ENCODE results near the gene STX2.

DNA sequence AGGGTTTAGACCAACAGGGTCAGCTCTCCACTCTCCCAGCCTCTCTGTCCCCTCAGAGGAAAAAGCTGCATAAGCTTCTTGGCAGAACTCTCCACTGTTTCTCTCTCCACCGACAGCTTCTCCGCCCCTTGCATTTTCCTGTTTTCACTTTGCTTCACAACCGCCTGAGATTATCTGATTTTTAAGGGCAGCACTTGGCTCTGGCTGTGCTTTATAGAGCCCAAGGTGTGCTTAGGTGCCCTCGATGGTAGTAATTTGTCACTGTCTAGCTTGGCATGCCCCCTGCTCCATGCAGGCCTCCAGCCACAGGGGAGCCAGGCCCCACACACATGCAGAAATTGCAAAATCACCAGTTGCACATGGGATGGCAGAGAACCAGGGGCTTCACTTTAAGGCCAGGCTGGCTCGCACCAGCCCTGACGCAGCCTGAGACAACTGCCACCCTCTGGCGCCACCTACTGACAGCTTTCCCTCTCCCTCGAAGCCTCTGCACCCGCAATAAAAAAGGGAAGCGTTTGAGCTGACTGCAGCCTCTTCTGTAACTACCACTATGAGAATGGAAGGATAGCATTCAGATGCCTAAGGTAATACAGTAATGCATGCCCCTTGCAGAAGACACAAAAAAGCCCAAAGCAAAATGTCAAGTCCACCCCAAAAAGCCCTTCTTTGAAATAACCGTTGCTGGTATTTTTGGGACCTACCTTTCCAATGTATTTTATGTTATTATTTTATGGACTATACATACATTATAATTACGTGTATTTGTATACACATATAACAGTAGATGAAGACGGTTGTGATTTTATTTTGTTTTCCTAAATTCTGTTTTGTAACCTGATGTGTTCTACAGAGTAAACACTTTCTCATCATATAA lies 90.9 kb downstream of the STX2 start:
- TF ChIP-seq POLR2A (IDR thresholded peaks at IDR 0.05) (no peak), EP300 (IDR thresholded peaks at IDR 0.05; ENCODE audit: low read depth) (no peak), POLR2AphosphoS5 (IDR thresholded peaks at IDR 0.05) (no peak)
- TF ChIP-seq, protein P1, sequence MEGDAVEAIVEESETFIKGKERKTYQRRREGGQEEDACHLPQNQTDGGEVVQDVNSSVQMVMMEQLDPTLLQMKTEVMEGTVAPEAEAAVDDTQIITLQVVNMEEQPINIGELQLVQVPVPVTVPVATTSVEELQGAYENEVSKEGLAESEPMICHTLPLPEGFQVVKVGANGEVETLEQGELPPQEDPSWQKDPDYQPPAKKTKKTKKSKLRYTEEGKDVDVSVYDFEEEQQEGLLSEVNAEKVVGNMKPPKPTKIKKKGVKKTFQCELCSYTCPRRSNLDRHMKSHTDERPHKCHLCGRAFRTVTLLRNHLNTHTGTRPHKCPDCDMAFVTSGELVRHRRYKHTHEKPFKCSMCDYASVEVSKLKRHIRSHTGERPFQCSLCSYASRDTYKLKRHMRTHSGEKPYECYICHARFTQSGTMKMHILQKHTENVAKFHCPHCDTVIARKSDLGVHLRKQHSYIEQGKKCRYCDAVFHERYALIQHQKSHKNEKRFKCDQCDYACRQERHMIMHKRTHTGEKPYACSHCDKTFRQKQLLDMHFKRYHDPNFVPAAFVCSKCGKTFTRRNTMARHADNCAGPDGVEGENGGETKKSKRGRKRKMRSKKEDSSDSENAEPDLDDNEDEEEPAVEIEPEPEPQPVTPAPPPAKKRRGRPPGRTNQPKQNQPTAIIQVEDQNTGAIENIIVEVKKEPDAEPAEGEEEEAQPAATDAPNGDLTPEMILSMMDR (IDR thresholded peaks at IDR 0.05), result peak; percentile 68 to 82 (median 80)
